Neural cell (in vitro differentiated cells): ENCODE measurements around the gene WNT7B. TPM values are rescaled to one million over a fixed set of nuclear protein-coding genes. Genes with fewer than 3 reads are reported as not detected.

Source experiments
- H2AFZ ChIP-seq: fragments of 200-600, 300-800 bp; sonication (generic), shearing (Covaris generic); 2 replicates; pipeline ENCODE4 v1.6.0; 2014; ENCODE audit warnings: low read depth, mild to moderate bottlenecking, antibody characterized with exemption, low read length, moderate library complexity
- H3F3A ChIP-seq: fragments of 200-600 bp; shearing (Covaris generic); 2 replicates; pipeline ENCODE4 v1.6.1; 2016; ENCODE audit warnings: mild to moderate bottlenecking, moderate library complexity, mixed read lengths, antibody characterized with exemption, low read length; ENCODE audit not compliant: insufficient read depth, poor library complexity, severe bottlenecking
- H3K27ac ChIP-seq: fragments of 200-600, 300-800 bp; sonication (generic), shearing (Covaris generic); 2 replicates; pipeline ENCODE4 v1.5.1; 2014; ENCODE audit warnings: mild to moderate bottlenecking, low read length, moderate library complexity
- H3K27me3 ChIP-seq: fragments of 300-800, 200-600 bp; sonication (generic), shearing (Covaris generic); 2 replicates; pipeline ENCODE4 v1.6.0; 2014; ENCODE audit warnings: mild to moderate bottlenecking, low read depth, low read length, moderate library complexity; ENCODE audit not compliant: insufficient read depth
- H3K36me3 ChIP-seq: fragments of 300-800, 200-600 bp; sonication (generic), shearing (Covaris generic); 2 replicates; pipeline ENCODE4 v1.5.1; 2014; ENCODE audit warnings: mild to moderate bottlenecking, antibody characterized with exemption, low read length, moderate library complexity; ENCODE audit not compliant: insufficient read depth
- H3K4me2 ChIP-seq: fragments of 300-800, 200-600 bp; sonication (generic), shearing (Covaris generic); 2 replicates; pipeline ENCODE4 v1.6.0; 2014; ENCODE audit warnings: mild to moderate bottlenecking, low read length
- H3K4me3 ChIP-seq: fragments of 300-800, 200-600 bp; sonication (generic), shearing (Covaris generic); 2 replicates; pipeline ENCODE4 v1.5.1; 2014; ENCODE audit warnings: mild to moderate bottlenecking, low read length, moderate library complexity
- H3K79me2 ChIP-seq: fragments of 200-600 bp; shearing (Covaris generic); replicated peaks from 2 replicates; pipeline ENCODE4 v1.6.0; 2014; ENCODE audit warnings: mild to moderate bottlenecking, low read length, moderate library complexity; ENCODE audit not compliant: insufficient read depth
- H3K9ac ChIP-seq: fragments of 300-800, 200-600 bp; sonication (generic), shearing (Covaris generic); 2 replicates; pipeline ENCODE4 v1.6.1; 2016; ENCODE audit warnings: mild to moderate bottlenecking, low read length, mixed read lengths
- H3K9me2 ChIP-seq: fragments of 200-600 bp; shearing (Covaris generic); 2 replicates; pipeline ENCODE4 v1.6.1; 2016; ENCODE audit warnings: mild to moderate bottlenecking, low read length, mixed read lengths; ENCODE audit not compliant: insufficient read depth
- H3K9me3 ChIP-seq: fragments of 200-600, 300-800 bp; sonication (generic), shearing (Covaris generic); 2 replicates; pipeline ENCODE4 v1.6.1; 2016; ENCODE audit warnings: mild to moderate bottlenecking, mixed run types, low read length, moderate library complexity, mixed read lengths
- H4K20me1 ChIP-seq: fragments of 200-600 bp; shearing (Covaris generic); 2 replicates; pipeline ENCODE4 v1.6.1; 2016; ENCODE audit warnings: mild to moderate bottlenecking, mixed run types; ENCODE audit not compliant: insufficient read depth
- EP300 ChIP-seq: fragments of 450-650 bp; conservative IDR thresholded peaks from 2 replicates; pipeline ENCODE4 v1.6.1; 2014; ENCODE audit warnings: antibody characterized with exemption, mild to moderate bottlenecking, moderate library complexity; ENCODE audit not compliant: poor library complexity, severe bottlenecking
- EZH2 ChIP-seq: fragments of 200-600, 300-800 bp; shearing (Covaris generic), sonication (generic); IDR thresholded peaks from 2 replicates; pipeline ENCODE4 v1.6.1; 2014; ENCODE audit warnings: antibody characterized with exemption, low read length, borderline replicate concordance, mild to moderate bottlenecking; ENCODE audit not compliant: insufficient read depth, poor library complexity, severe bottlenecking
- MXI1 ChIP-seq: fragments of 450-650 bp; conservative IDR thresholded peaks from 2 replicates; pipeline ENCODE4 v1.6.1; 2014; ENCODE audit warnings: antibody characterized with exemption, mild to moderate bottlenecking; ENCODE audit not compliant: poor library complexity, severe bottlenecking
- POLR2AphosphoS5 ChIP-seq: IDR thresholded peaks from 2 replicates; pipeline ENCODE4 v1.6.1; 2012
- RAD21 ChIP-seq: fragments of 450-650 bp; conservative IDR thresholded peaks from 2 replicates; pipeline ENCODE4 v1.6.1; 2014; ENCODE audit warnings: antibody characterized with exemption, mild to moderate bottlenecking, moderate library complexity
- SMC3 ChIP-seq: fragments of 450-650 bp; conservative IDR thresholded peaks from 2 replicates; pipeline ENCODE4 v1.6.1; 2014; ENCODE audit warnings: antibody characterized with exemption, mild to moderate bottlenecking, moderate library complexity; ENCODE audit not compliant: poor library complexity
- TAF1 ChIP-seq: IDR thresholded peaks from 2 replicates; pipeline ENCODE4 v1.6.1; 2012; ENCODE audit warnings: low read depth
- polyA plus RNA-seq: library from polyadenylated mRNA; depleted of rRNA; stranded (reverse); fragments of >200 nt; gene quantifications from 2 replicates; pipeline ENCODE4 v1.2.3, GENCODE V29; 2014
- TF ChIP-seq, protein P1 (sequence below): IDR thresholded peaks from 2 replicates; pipeline ENCODE4 v1.6.1; 2012; ENCODE audit warnings: borderline replicate concordance
- TF ChIP-seq, protein P2 (sequence below): fragments of 450-650 bp; IDR thresholded peaks from 2 replicates; pipeline ENCODE4 v1.5.1; 2014; ENCODE audit warnings: antibody characterized with exemption, mild to moderate bottlenecking, moderate library complexity; ENCODE audit not compliant: poor library complexity, severe bottlenecking

The WNT7B gene
- polyA plus RNA-seq, 1 donor from 2014 or later: 0.16 TPM

DNA sequence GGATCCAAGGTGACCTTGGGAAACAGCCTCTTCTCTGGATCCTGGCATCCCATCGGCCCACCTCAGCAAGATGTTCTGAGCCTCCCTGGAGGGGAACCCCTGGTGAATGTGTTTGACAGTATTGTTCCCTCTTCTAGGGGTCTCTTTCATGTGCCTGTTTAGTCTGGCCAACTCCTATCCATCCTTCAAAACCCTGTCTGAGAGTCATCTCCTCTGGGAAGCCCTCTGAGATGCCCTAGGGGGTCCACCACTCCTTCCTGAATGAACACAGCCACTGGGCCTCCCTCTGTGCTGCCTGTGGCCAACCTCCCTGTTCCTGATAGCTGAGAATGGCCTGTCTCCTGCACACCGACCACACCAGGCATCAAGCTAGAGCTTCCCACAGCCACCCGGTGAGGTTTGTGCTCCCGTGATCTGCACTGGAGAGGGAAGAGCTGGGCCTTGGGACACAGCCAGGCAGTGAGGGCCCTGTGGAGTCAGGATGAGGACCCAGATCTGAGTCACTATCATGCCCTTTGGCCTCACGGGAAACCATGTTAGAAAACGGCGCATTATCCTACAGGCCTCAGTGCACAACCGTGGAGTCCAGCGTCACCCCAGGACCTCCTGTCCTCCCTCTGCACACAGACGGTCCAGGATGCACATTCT lies 8.8 kb downstream of the WNT7B start:
- Histone ChIP-seq H3K36me3 (no peaks in the 10 kb centered on the region), H3K9ac (no peak overlapping the region)
- TF ChIP-seq SMC3 (no peak), EZH2 (no peak), EP300 (no peak), MXI1 (no peak), TAF1 (no peak), RAD21 (no peak), POLR2AphosphoS5 (no peak)
- TF ChIP-seq, protein P1, sequence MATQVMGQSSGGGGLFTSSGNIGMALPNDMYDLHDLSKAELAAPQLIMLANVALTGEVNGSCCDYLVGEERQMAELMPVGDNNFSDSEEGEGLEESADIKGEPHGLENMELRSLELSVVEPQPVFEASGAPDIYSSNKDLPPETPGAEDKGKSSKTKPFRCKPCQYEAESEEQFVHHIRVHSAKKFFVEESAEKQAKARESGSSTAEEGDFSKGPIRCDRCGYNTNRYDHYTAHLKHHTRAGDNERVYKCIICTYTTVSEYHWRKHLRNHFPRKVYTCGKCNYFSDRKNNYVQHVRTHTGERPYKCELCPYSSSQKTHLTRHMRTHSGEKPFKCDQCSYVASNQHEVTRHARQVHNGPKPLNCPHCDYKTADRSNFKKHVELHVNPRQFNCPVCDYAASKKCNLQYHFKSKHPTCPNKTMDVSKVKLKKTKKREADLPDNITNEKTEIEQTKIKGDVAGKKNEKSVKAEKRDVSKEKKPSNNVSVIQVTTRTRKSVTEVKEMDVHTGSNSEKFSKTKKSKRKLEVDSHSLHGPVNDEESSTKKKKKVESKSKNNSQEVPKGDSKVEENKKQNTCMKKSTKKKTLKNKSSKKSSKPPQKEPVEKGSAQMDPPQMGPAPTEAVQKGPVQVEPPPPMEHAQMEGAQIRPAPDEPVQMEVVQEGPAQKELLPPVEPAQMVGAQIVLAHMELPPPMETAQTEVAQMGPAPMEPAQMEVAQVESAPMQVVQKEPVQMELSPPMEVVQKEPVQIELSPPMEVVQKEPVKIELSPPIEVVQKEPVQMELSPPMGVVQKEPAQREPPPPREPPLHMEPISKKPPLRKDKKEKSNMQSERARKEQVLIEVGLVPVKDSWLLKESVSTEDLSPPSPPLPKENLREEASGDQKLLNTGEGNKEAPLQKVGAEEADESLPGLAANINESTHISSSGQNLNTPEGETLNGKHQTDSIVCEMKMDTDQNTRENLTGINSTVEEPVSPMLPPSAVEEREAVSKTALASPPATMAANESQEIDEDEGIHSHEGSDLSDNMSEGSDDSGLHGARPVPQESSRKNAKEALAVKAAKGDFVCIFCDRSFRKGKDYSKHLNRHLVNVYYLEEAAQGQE: no peak
- TF ChIP-seq, protein P2, sequence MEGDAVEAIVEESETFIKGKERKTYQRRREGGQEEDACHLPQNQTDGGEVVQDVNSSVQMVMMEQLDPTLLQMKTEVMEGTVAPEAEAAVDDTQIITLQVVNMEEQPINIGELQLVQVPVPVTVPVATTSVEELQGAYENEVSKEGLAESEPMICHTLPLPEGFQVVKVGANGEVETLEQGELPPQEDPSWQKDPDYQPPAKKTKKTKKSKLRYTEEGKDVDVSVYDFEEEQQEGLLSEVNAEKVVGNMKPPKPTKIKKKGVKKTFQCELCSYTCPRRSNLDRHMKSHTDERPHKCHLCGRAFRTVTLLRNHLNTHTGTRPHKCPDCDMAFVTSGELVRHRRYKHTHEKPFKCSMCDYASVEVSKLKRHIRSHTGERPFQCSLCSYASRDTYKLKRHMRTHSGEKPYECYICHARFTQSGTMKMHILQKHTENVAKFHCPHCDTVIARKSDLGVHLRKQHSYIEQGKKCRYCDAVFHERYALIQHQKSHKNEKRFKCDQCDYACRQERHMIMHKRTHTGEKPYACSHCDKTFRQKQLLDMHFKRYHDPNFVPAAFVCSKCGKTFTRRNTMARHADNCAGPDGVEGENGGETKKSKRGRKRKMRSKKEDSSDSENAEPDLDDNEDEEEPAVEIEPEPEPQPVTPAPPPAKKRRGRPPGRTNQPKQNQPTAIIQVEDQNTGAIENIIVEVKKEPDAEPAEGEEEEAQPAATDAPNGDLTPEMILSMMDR: no peak

DNA sequence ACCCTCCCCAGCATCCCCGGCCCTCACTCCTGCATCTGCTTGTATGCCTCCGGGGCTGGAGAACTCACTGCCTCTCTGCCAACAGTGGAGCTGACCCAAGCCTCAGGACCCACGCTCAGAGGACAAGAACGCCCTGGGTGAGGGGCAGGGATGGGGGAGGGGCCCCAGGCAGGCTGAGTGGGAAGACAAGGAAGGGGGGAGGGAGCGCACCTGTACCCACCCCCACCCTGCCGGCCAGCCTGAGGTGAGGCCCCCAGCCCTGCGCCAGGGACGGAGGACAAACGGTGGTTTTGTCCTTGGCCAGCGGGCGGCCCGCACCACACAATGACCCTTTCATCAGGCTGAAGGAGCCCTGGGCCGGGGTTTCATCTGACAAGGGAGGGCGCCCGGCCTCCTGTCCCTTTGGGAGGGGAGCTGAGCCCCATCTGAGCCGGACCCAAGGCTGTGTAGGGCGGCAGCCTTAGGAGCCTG lies 10.0 kb downstream of the WNT7B start:
- H3K4me2 ChIP-seq: no peak overlapping the region
- no peaks in the 10 kb centered on the region for H3K9me3 ChIP-seq
- H3K27ac ChIP-seq: no peak overlapping the region
- no peaks in the 10 kb centered on the region for H3F3A ChIP-seq
- no peaks in the 10 kb centered on the region for H3K36me3 ChIP-seq
- no peaks in the 10 kb centered on the region for H3K79me2 ChIP-seq
- TF ChIP-seq EZH2 (no peak), EP300 (no peak), MXI1 (no peak), RAD21 (no peak), POLR2AphosphoS5 (no peak), SMC3 (no peak), TAF1 (no peak)
- TF ChIP-seq, protein P2: no peak
- TF ChIP-seq, protein P1: no peak
- no peak overlapping the region for H3K9ac ChIP-seq
- H3K27me3 ChIP-seq: peaks cover 22% of the 10 kb centered on the region
- no peak overlapping the region for H2AFZ ChIP-seq
- no peaks in the 10 kb centered on the region for H3K9me2 ChIP-seq
- no peaks in the 10 kb centered on the region for H4K20me1 ChIP-seq
- no peak overlapping the region for H3K4me3 ChIP-seq

More for the DNA sequence above, 8.8 kb downstream of the WNT7B start:
- Histone ChIP-seq H2AFZ (no peak overlapping the region), H3K9me3 (no peaks in the 10 kb centered on the region), H3K4me3 (no peak overlapping the region), H3K27me3 (peaks cover 32% of the 10 kb centered on the region), H3K79me2 (no peaks in the 10 kb centered on the region), H3K4me2 (no peak overlapping the region), H3K27ac (no peak overlapping the region), H4K20me1 (no peaks in the 10 kb centered on the region), H3F3A (no peaks in the 10 kb centered on the region), H3K9me2 (no peaks in the 10 kb centered on the region)
